ENCODE measurements around the gene RBBP4.
"Not testable (repeated sequence)": the region's sequence is repeated elsewhere in the genome, so short reads cannot be mapped to it uniquely, and the experiment has no call there.

The RBBP4 gene

DNA sequence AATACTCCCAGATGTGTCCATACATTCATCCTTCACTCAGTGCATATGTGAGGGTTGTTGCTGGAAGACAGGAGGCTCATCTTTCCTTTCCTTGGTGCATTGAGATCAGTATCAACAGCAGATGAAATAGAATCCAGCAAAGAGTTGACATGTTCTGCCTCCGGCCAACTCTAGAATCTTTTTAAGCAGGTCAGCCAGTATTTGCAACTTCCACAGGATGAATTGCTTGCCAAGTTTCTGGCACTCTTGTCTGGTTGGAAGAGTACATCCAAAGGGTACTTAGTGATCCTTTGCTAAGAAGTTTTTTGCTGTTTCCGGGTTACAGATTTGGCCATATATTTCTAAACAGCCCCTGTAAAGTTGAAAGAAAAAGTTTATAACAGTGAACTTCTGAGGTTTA, 30.5 kb downstream of the RBBP4 start:
- TF ChIP-seq TAF1 (IDR thresholded peaks at IDR 0.05; ENCODE audit: borderline replicate concordance, low read depth, low read length), result no peak
- TF ChIP-seq POLR2A (IDR thresholded peaks at IDR 0.05; ENCODE audit: low read depth, low read length), result no peak
- no peak for TF ChIP-seq POLR2AphosphoS5 (IDR thresholded peaks at IDR 0.05; ENCODE audit: low read depth, low read length)
- DNase-seq (ENCODE audit: insufficient read length) (no peak), FAIRE-seq (no peak)

DNA sequence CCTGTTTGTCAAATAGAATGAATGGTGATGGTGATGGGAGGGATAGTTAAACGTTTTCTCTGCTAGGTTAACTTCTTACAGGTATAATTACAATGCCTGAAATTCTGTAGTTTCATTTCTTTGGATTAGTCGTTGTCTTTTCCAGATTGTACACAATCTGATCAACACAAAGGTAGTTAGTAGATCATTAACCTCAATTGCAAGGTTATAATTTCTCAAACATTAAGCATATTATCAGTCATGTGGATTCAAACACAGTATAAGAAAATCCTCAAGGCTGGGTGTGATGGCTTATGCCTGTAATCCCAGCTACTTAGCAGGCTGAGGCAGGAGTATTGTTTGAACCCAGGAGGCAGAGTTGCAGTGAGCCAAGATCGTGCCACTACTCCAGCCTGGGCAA, 31.0 kb downstream of the RBBP4 start:
- no peak for TF ChIP-seq POLR2A (IDR thresholded peaks at IDR 0.05; ENCODE audit: low read depth, low read length)
- TF ChIP-seq TAF1 (IDR thresholded peaks at IDR 0.05; ENCODE audit: borderline replicate concordance, low read depth, low read length), result no peak
- no peak for TF ChIP-seq POLR2AphosphoS5 (IDR thresholded peaks at IDR 0.05; ENCODE audit: low read depth, low read length)
- DNase-seq (ENCODE audit: insufficient read length) (no peak), FAIRE-seq (no peak)

DNA sequence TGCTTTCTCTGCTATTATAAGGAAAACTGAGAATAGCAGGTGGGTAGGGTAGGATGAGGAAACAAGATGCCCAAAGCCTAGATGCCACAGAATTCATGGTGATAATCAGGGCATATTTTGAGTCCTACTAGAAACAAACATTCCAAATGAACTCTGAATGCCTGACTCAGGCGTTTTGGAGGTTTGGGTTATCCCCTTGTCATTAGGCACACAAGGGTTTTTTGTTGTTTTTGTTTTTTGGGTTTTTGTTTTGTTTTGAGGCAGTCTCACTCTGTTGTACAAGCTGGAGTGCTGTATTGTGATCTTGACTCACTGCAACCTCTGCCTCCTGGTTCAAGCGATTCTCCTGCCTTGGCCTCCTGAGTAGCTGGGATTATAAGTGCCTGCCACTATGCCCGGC, 32.4 kb downstream of the RBBP4 start:
- no peak for FAIRE-seq
- TF ChIP-seq TAF1 (IDR thresholded peaks at IDR 0.05; ENCODE audit: borderline replicate concordance, low read depth, low read length) (no peak), POLR2AphosphoS5 (IDR thresholded peaks at IDR 0.05; ENCODE audit: low read depth, low read length) (0 out of 2 replicates have a peak, but pooled peaks have one; percentile 44)
- DNase-seq (ENCODE audit: insufficient read length), result no peak

- TF ChIP-seq POLR2A (IDR thresholded peaks at IDR 0.05; ENCODE audit: low read depth, low read length) (no peak; the same call in 1 of the 2 replicates), POLR2AphosphoS5 (IDR thresholded peaks at IDR 0.05; ENCODE audit: low read depth, low read length) (no peak), TAF1 (IDR thresholded peaks at IDR 0.05; ENCODE audit: borderline replicate concordance, low read depth, low read length) (no peak)
- DNase-seq (ENCODE audit: insufficient read length) (no peak), FAIRE-seq (no peak)
These were observed 33.3 kb downstream of the RBBP4 start for GRCh38 chr1:32684167-32684811.

DNA sequence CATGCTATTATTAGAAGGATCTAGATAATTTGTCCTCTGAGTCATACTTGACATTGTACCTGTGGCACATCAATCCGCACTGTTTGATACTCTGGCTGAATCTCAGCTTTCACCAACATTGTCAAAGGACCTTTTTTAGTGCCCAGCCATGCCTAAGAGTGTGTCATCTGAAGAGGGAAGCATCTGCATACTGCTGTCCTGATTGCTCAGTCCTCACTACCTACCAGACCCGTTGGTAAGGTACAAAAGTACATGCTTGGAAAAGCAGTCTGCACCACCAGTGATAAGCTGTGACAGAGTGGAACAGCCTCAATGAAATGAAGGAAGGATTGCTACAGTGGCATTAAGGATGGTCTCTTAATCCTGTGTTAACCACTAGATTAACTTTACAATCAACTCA, 34.5 kb downstream of the RBBP4 start:
- FAIRE-seq (no peak), DNase-seq (ENCODE audit: insufficient read length) (no peak)
- TF ChIP-seq TAF1 (IDR thresholded peaks at IDR 0.05; ENCODE audit: borderline replicate concordance, low read depth, low read length) (no peak), POLR2AphosphoS5 (IDR thresholded peaks at IDR 0.05; ENCODE audit: low read depth, low read length) (no peak), POLR2A (IDR thresholded peaks at IDR 0.05; ENCODE audit: low read depth, low read length) (no peak)

- no peak for TF ChIP-seq POLR2AphosphoS5 (IDR thresholded peaks at IDR 0.05; ENCODE audit: low read depth, low read length)
- no peak for TF ChIP-seq POLR2A (IDR thresholded peaks at IDR 0.05; ENCODE audit: low read depth, low read length)
- FAIRE-seq (peak; percentile 21), DNase-seq (ENCODE audit: insufficient read length) (no peak)
These were observed 35.4 kb downstream of the RBBP4 start for GRCh38 chr1:32686387-32686786.

DNA sequence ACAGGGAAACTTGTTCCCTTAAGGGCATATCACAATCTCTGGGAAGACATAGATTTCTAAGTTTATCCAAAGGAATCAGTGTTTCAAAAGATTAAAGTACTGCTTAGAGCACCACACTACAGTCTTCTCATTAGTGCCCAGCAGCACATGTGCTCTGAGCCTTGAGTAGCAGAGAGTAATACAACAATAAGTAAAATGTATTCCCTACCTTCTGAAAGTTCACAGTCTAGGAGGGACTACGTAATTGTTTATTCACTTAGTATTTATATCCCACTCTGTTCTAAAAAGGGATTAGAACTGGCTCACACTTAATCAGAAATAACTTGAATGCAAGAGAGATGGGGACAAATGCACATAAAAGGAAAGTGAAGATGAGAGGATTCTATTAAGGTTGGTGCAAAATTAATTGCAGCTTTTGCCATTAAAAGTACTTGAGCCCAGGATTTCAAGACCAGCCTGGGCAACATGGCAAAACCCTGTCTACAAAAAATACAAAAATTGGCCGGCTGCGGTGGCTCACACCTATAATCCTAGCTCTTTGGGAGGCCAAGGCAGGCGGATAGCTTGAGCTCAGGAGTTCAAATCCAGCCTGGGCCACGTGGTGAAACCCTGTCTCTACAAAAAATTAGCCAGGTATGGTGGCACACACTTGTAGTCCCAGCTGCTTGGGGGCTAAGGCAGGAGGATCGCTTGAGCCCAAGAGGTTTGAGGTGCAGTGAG, 42.6 kb downstream of the RBBP4 start:
- no peak for FAIRE-seq
- TF ChIP-seq POLR2A (IDR thresholded peaks at IDR 0.05; ENCODE audit: low read depth, low read length) (no peak), POLR2AphosphoS5 (IDR thresholded peaks at IDR 0.05; ENCODE audit: low read depth, low read length) (no peak), TAF1 (IDR thresholded peaks at IDR 0.05; ENCODE audit: borderline replicate concordance, low read depth, low read length) (no peak)
- DNase-seq (ENCODE audit: insufficient read length), result no peak

- TF ChIP-seq POLR2AphosphoS5 (IDR thresholded peaks at IDR 0.05; ENCODE audit: low read depth, low read length) (no peak), POLR2A (IDR thresholded peaks at IDR 0.05; ENCODE audit: low read depth, low read length) (no peak), TAF1 (IDR thresholded peaks at IDR 0.05; ENCODE audit: borderline replicate concordance, low read depth, low read length) (no peak)
- no peak for FAIRE-seq
- DNase-seq (ENCODE audit: insufficient read length), result no peak
These were observed 44.3 kb downstream of the RBBP4 start for GRCh38 chr1:32695098-32695904.

DNA sequence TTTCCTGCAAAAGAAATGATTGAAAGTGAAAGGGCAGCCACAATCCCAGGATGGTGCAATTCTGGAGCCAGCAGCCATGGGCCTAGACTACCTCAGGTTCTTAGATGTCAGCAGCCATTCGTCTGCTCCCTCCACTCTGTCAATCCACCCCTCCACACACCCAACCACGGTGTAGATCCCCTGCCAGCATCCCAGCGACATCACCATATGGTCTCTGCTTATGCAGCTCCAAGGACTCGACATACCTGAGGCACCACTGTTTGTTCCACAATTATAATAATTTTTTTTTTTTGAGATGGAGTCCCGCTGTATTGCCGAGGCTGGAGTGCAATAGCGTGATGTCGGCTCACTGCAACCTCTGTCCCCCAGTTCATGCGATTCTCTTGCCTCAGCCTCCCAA, 45.0 kb downstream of the RBBP4 start:
- FAIRE-seq (no peak), DNase-seq (ENCODE audit: insufficient read length) (no peak)
- TF ChIP-seq POLR2AphosphoS5 (IDR thresholded peaks at IDR 0.05; ENCODE audit: low read depth, low read length), result no peak
- no peak for TF ChIP-seq TAF1 (IDR thresholded peaks at IDR 0.05; ENCODE audit: borderline replicate concordance, low read depth, low read length)
- TF ChIP-seq POLR2A (IDR thresholded peaks at IDR 0.05; ENCODE audit: low read depth, low read length), result no peak

- FAIRE-seq; DNase-seq (ENCODE audit: insufficient read length): not testable (repeated sequence)
These were observed 46.0 kb downstream of the RBBP4 start for GRCh38 chr1:32696996-32697395.

GRCh38 chr1:32701421-32701911, 50.5 kb downstream of the RBBP4 start:
- TF ChIP-seq TAF1 (IDR thresholded peaks at IDR 0.05; ENCODE audit: borderline replicate concordance, low read depth, low read length) (no peak), POLR2AphosphoS5 (IDR thresholded peaks at IDR 0.05; ENCODE audit: low read depth, low read length) (no peak), POLR2A (IDR thresholded peaks at IDR 0.05; ENCODE audit: low read depth, low read length) (no peak)
- no peak for FAIRE-seq
- DNase-seq (ENCODE audit: insufficient read length), result no peak

Measured in GM12892 (cell line).